SK-N-SH (cell line): Measurements from ENCODE around the gene PSMB11. TPM values are rescaled to one million over a fixed set of nuclear protein-coding genes. Genes with fewer than 3 reads are reported as not detected.

Experiments
- CTCF ChIA-PET: fragments of 300-600, 350-600 bp; formaldehyde crosslinking; extraction: SDS; loops from one replicate; lab custom pipeline; 2021; lab: Yijun Ruan, JAX
- POLR2A ChIA-PET: fragments of 350-600 bp; sonication (Branson Sonifier 250); formaldehyde crosslinking; extraction: SDS; loops from one replicate; lab custom pipeline; 2020; ENCODE audit warnings: antibody characterized with exemption, inconsistent platforms; lab: Yijun Ruan, JAX
- DNase-seq: peaks from one replicate; pipeline ENCODE4 v3.0.0; 2012
- H2AFZ ChIP-seq: fragments of 200-600 bp; sonication (generic); 2 replicates; pipeline ENCODE4 v1.8.1; 2016; ENCODE audit warnings: antibody characterized with exemption, mild to moderate bottlenecking, low read depth
- H3F3A ChIP-seq: fragments of 200-600 bp; sonication (generic); replicated peaks from 2 replicates; pipeline ENCODE3; 2016; ENCODE audit warnings: antibody characterized with exemption, mild to moderate bottlenecking; ENCODE audit not compliant: insufficient read depth
- H3K27ac ChIP-seq, 2 experiments: fragments of 200-500 bp in 1 of 2; fragments of 200-600 bp in 1 of 2; sonication (Bioruptor generic) in 1 of 2; sonication (generic), shearing (Covaris generic) in 1 of 2; 2 replicates each; pipeline versions ENCODE4 v1.5.1 to v1.6.1; 2014 to 2016; ENCODE audit warnings: low read depth in 2 of 2, inconsistent platforms in 1 of 2, low read length in 1 of 2, mild to moderate bottlenecking in 1 of 2, mixed read lengths in 1 of 2
- H3K27me3 ChIP-seq: fragments of 200-600 bp; sonication (generic), shearing (Covaris generic); 2 replicates; pipeline ENCODE4 v1.6.1; 2016; ENCODE audit warnings: mixed run types; ENCODE audit not compliant: insufficient read depth
- H3K36me3 ChIP-seq, 2 experiments: fragments of 200-500 bp in 1 of 2; fragments of 200-600 bp in 1 of 2; sonication (Bioruptor generic) in 1 of 2; sonication (generic) in 1 of 2; replicated peaks in 1 of 2; 2 replicates each; pipeline versions ENCODE3 to v1.5.1; 2014 to 2016; ENCODE audit warnings: low read length in 1 of 2, mild to moderate bottlenecking in 1 of 2; ENCODE audit not compliant: insufficient read depth in 2 of 2, control insufficient read depth in 1 of 2
- H3K4me1 ChIP-seq, 2 experiments: fragments of 200-500 bp in 1 of 2; fragments of 200-600 bp in 1 of 2; sonication (Bioruptor generic) in 1 of 2; sonication (generic), shearing (Covaris generic) in 1 of 2; 2 replicates each; pipeline versions ENCODE4 v1.5.1 to v1.6.1; 2014 to 2016; ENCODE audit warnings: low read depth in 1 of 2, low read length in 1 of 2, mixed run types in 1 of 2; ENCODE audit not compliant: insufficient read depth in 2 of 2, control insufficient read depth in 1 of 2
- H3K4me2 ChIP-seq: fragments of 200-600 bp; sonication (generic), shearing (Covaris generic); 2 replicates; pipeline ENCODE4 v1.6.1; 2017; ENCODE audit warnings: mixed run types
- H3K4me3 ChIP-seq, 2 experiments: fragments of 200-500 bp in 1 of 2; fragments of 200-600 bp in 1 of 2; sonication (Bioruptor generic) in 1 of 2; sonication (generic), shearing (Covaris generic) in 1 of 2; 2 replicates each; pipeline versions ENCODE4 v1.5.1 to v1.8.1; 2014 to 2016; ENCODE audit warnings: low read depth in 2 of 2, inconsistent platforms in 1 of 2, low read length in 1 of 2, mild to moderate bottlenecking in 1 of 2, mixed read lengths in 1 of 2, moderate library complexity in 1 of 2
- H3K79me2 ChIP-seq: fragments of 200-600 bp; sonication (generic); 2 replicates; pipeline ENCODE4 v1.8.1; 2017; ENCODE audit warnings: mild to moderate bottlenecking; ENCODE audit not compliant: insufficient read depth
- H3K9ac ChIP-seq: fragments of 200-600 bp; sonication (generic); 2 replicates; pipeline ENCODE4 v1.6.1; 2017; ENCODE audit warnings: mixed run types
- H3K9me2 ChIP-seq: fragments of 200-600 bp; sonication (generic); 2 replicates; pipeline ENCODE4 v1.6.1; 2017; ENCODE audit warnings: mixed run types
- H3K9me3 ChIP-seq: fragments of 200-600 bp; sonication (generic); 2 replicates; pipeline ENCODE4 v1.6.1; 2017; ENCODE audit warnings: mixed run types, mild to moderate bottlenecking, moderate library complexity
- H4K20me1 ChIP-seq: fragments of 200-600 bp; sonication (generic); 2 replicates; pipeline ENCODE4 v1.6.1; 2017; ENCODE audit warnings: mild to moderate bottlenecking, mixed run types; ENCODE audit not compliant: insufficient read depth
- FOSL2 ChIP-seq: IDR thresholded peaks from 2 replicates; pipeline ENCODE4 v1.4.0; 2012; ENCODE audit warnings: low read depth, mild to moderate bottlenecking, moderate library complexity, borderline replicate concordance
- MEF2A ChIP-seq: IDR thresholded peaks from 2 replicates; pipeline ENCODE4 v1.4.0; 2012; ENCODE audit warnings: low read depth, borderline replicate concordance
- NRF1 ChIP-seq: IDR thresholded peaks from 2 replicates; pipeline ENCODE4 v1.6.1; 2012; ENCODE audit warnings: low read depth, mild to moderate bottlenecking, low read length
- POLR2AphosphoS5 ChIP-seq: IDR thresholded peaks from 2 replicates; pipeline ENCODE4 v1.6.1; 2012; ENCODE audit warnings: low read depth, low read length
- RAD21 ChIP-seq: IDR thresholded peaks from 2 replicates; pipeline ENCODE4 v1.6.1; 2012; ENCODE audit warnings: mild to moderate bottlenecking, low read length
- RCOR1 ChIP-seq: fragments of 150-350 bp; IDR thresholded peaks from 2 replicates; pipeline ENCODE4 v1.6.1; 2017; ENCODE audit warnings: antibody characterized with exemption, low read length
- RFX5 ChIP-seq: IDR thresholded peaks from 2 replicates; pipeline ENCODE4 v1.6.1; 2012; ENCODE audit warnings: mild to moderate bottlenecking, improper control_type of control experiment, low read length
- SIN3A ChIP-seq: IDR thresholded peaks from 2 replicates; pipeline ENCODE4 v1.6.1; 2012; ENCODE audit warnings: low read depth, mild to moderate bottlenecking, low read length, moderate library complexity, borderline replicate concordance
- TCF12 ChIP-seq: IDR thresholded peaks from 2 replicates; pipeline ENCODE4 v1.4.0; 2012
- YY1 ChIP-seq: IDR thresholded peaks from 2 replicates; pipeline ENCODE4 v1.4.0; 2012; ENCODE audit warnings: low read depth, mild to moderate bottlenecking
- WGBS: methylation state at CpG from one replicate; pipeline ENCODE4 v1.1.6; 2017; ENCODE audit warnings: low lambda C conversion rate; 5-methylcytosine and 5-hydroxymethylcytosine counted together
- polyA plus RNA-seq, 3 experiments: library from polyadenylated mRNA; depleted of rRNA; stranded (reverse); fragments of >200 nt; gene quantifications; 2 replicates each; pipeline ENCODE4 v1.2.3, GENCODE V29; 2012
- TF ChIP-seq, protein P1 (sequence below): IDR thresholded peaks from 2 replicates; pipeline ENCODE4; 2012
- TF ChIP-seq, protein P2 (sequence below): fragments of 200-600 bp; sonication (generic); IDR thresholded peaks from 2 replicates; pipeline ENCODE4 v1.6.1; 2017; ENCODE audit warnings: antibody characterized with exemption, mild to moderate bottlenecking, moderate library complexity
- TF ChIP-seq, protein P3 (sequence below): fragments of 150-350 bp; IDR thresholded peaks from 2 replicates; pipeline ENCODE4 v1.6.1; 2016; ENCODE audit warnings: mild to moderate bottlenecking, low read depth, low read length

The PSMB11 gene
- polyA plus RNA-seq, 1 of the 3 experiments (the other 2 are of a cell fraction), result not detected

DNA sequence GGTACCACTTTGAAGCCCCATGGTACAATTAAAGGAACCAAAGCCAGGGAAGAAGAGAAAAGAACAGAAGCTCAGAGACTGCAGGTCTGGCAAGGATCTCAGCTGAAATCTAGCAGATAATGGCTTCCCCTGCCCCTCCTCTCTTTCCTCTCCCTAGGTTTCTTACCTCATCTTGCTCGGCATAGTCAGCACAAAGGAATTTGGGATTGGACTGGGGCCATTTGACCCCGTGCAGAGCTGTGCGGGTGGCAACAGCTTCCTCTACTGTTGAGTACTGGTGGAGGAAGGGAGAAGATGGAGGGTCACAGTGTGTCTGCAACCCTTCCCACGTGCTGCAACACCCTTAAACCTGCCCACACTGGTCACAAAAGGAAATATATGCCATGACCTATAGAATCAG lies 20.0 kb downstream of the PSMB11 start (continued):
- TF ChIP-seq MEF2A (no peak), SIN3A (peak; percentile 55; the same call in 1 of the 2 replicates), RFX5 (no peak), TCF12 (peak; percentile 74), NRF1 (no peak), FOSL2 (peak; percentile 85; the same call in 1 of the 2 replicates), YY1 (peak; percentile 75; the same call in 1 of the 2 replicates)
- TF ChIP-seq, protein P1, sequence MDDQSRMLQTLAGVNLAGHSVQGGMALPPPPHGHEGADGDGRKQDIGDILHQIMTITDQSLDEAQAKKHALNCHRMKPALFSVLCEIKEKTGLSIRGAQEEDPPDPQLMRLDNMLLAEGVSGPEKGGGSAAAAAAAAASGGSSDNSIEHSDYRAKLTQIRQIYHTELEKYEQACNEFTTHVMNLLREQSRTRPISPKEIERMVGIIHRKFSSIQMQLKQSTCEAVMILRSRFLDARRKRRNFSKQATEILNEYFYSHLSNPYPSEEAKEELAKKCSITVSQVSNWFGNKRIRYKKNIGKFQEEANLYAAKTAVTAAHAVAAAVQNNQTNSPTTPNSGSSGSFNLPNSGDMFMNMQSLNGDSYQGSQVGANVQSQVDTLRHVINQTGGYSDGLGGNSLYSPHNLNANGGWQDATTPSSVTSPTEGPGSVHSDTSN, result no peak
- TF ChIP-seq, protein P2, sequence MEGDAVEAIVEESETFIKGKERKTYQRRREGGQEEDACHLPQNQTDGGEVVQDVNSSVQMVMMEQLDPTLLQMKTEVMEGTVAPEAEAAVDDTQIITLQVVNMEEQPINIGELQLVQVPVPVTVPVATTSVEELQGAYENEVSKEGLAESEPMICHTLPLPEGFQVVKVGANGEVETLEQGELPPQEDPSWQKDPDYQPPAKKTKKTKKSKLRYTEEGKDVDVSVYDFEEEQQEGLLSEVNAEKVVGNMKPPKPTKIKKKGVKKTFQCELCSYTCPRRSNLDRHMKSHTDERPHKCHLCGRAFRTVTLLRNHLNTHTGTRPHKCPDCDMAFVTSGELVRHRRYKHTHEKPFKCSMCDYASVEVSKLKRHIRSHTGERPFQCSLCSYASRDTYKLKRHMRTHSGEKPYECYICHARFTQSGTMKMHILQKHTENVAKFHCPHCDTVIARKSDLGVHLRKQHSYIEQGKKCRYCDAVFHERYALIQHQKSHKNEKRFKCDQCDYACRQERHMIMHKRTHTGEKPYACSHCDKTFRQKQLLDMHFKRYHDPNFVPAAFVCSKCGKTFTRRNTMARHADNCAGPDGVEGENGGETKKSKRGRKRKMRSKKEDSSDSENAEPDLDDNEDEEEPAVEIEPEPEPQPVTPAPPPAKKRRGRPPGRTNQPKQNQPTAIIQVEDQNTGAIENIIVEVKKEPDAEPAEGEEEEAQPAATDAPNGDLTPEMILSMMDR, result no peak

DNA sequence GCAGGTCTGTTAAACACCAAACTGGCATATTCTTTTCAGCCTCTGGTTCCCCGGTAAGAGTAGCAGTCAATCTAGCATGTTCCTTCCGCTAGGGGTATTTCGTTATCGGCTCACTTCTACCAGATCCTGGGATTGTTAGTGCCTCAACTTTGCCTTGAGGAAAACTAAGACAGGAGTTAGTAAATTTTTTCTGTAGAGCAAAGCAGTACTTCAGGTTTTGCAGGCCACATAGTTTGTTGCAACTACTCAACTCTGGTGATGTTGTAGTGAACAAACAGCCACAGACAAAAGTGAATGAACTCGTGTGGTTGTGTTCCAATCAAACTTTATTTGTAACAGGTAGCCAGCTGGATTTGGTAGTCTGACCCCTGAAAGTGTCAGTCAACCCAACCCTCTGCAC lies 21.6 kb downstream of the PSMB11 start:
- Histone ChIP-seq H3K9ac (no peak overlapping the region), H3K9me2 (no peaks in the 10 kb centered on the region), H3K36me3 (peaks cover 76 to 79% of the 10 kb centered on the region in 2 experiments), H3K79me2 (peaks cover 50% of the 10 kb centered on the region), H4K20me1 (peaks cover 30% of the 10 kb centered on the region), H3K27ac (no peak overlapping the region; a peak in 1 of 4 replicates), H3K9me3 (no peaks in the 10 kb centered on the region), H3K4me3 (no peak overlapping the region), H3F3A (peaks cover 42% of the 10 kb centered on the region), H2AFZ (no peak overlapping the region), H3K4me1 (peaks cover 10 to 19% of the 10 kb centered on the region in 2 experiments), H3K27me3 (no peaks in the 10 kb centered on the region), H3K4me2 (no peak overlapping the region)
- POLR2A ChIA-PET, result no interaction called here
- 89% methylated on average over 5 of the region's 5 CpGs for WGBS
- TF ChIP-seq POLR2AphosphoS5 (no peak), FOSL2 (no peak), RCOR1 (no peak), NRF1 (no peak), RAD21 (no peak), RFX5 (no peak)
- TF ChIP-seq, protein P3, sequence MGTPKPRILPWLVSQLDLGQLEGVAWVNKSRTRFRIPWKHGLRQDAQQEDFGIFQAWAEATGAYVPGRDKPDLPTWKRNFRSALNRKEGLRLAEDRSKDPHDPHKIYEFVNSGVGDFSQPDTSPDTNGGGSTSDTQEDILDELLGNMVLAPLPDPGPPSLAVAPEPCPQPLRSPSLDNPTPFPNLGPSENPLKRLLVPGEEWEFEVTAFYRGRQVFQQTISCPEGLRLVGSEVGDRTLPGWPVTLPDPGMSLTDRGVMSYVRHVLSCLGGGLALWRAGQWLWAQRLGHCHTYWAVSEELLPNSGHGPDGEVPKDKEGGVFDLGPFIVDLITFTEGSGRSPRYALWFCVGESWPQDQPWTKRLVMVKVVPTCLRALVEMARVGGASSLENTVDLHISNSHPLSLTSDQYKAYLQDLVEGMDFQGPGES, result no peak
- no peak for DNase-seq
- CTCF ChIA-PET, result interaction anchor here (1.1 to 33.1 kb wide), 3 partner anchors 13 to 76 kb away, joined by 3 to 1566 read pairs (median 41); partner anchors contain the start of gene AJUBA
